GM12878 (cell line): ENCODE data around the gene CCDC34. TPM values are rescaled to one million over a fixed set of nuclear protein-coding genes. Genes with fewer than 3 reads are reported as not detected.

Source experiments
- ATAC-seq: fragments of 200-7000 bp; cut with Tn5 transposase; 3 replicates; pipeline ENCODE4 v1.9.1; 2020; ENCODE audit warnings: mild to moderate bottlenecking, moderate library complexity
- BruUV-seq: library from RNA; stranded (reverse); fragments of 400-500 nt; replicated peaks from 2 replicates; lab custom pipeline; 2021; lab: Mats Ljungman, UMichigan
- CTCF ChIA-PET: fragments of 300-600 bp; sonication (Branson Sonifier 250); formaldehyde crosslinking; extraction: SDS; loops from one replicate; lab custom pipeline; 2021; ENCODE audit warnings: inconsistent platforms; lab: Yijun Ruan, JAX
- POLR2A ChIA-PET: fragments of 350-600 bp; formaldehyde crosslinking; extraction: SDS; loops from one replicate; lab custom pipeline; 2021; ENCODE audit warnings: inconsistent platforms; lab: Charles Lee
- RAD21 ChIA-PET: fragments of 300-600 bp; sonication (Branson Sonifier 250); formaldehyde crosslinking; loops from one replicate; lab custom pipeline; 2023; ENCODE audit warnings: antibody characterized with exemption; ENCODE audit not compliant: unreplicated experiment; lab: Charles Lee
- SMC1A ChIA-PET: fragments of 300-600 bp; sonication (Branson Sonifier 250); formaldehyde crosslinking; loops from one replicate; lab custom pipeline; 2023; ENCODE audit not compliant: unreplicated experiment, uncharacterized antibody; lab: Charles Lee
- DNase-seq: peaks from one replicate; pipeline ENCODE4 v3.0.0-alpha.2; 2011; ENCODE audit warnings: low read depth, low spot score
- FAIRE-seq: peaks from 3 replicates; lab custom pipeline; 2011; peaks lifted over from hg19 to GRCh38; lab: Jason Lieb, UNC
- H2AFZ ChIP-seq: 2 replicates; pipeline ENCODE4 v1.6.0; 2011; ENCODE audit warnings: low read depth, low read length, control low read depth; ENCODE audit not compliant: control insufficient read depth
- H3K27ac ChIP-seq: 2 replicates; pipeline ENCODE4 v1.5.1; 2011; ENCODE audit warnings: control low read depth; ENCODE audit not compliant: control insufficient read depth, insufficient read depth
- H3K27me3 ChIP-seq, 2 experiments: replicated peaks in 1 of 2; 2 replicates each; pipeline versions ENCODE4 v1.6.0 to v1.6.1; 2011; ENCODE audit warnings: low read length in 1 of 2; ENCODE audit not compliant: control insufficient read depth in 2 of 2, insufficient read depth in 2 of 2
- H3K36me3 ChIP-seq, 2 experiments: 2 replicates each; pipeline ENCODE4 v1.5.1; 2011; ENCODE audit warnings: low read length in 1 of 2; ENCODE audit not compliant: control insufficient read depth in 2 of 2, insufficient read depth in 2 of 2
- H3K4me1 ChIP-seq: 2 replicates; pipeline ENCODE4 v1.6.1; 2011; ENCODE audit warnings: mild to moderate bottlenecking, low read length, moderate library complexity, mixed read lengths; ENCODE audit not compliant: control insufficient read depth, insufficient read depth
- H3K4me2 ChIP-seq: 2 replicates; pipeline ENCODE4 v1.6.0; 2011; ENCODE audit warnings: control low read depth; ENCODE audit not compliant: control insufficient read depth, insufficient read depth
- H3K4me3 ChIP-seq: fragments of 200-600 bp; sonication (generic); 2 replicates; pipeline ENCODE4 v1.5.1; 2016
- H3K79me2 ChIP-seq: 2 replicates; pipeline ENCODE4 v1.6.0; 2011; ENCODE audit warnings: low read length; ENCODE audit not compliant: control insufficient read depth, insufficient read depth
- H3K9ac ChIP-seq: 2 replicates; pipeline ENCODE4 v1.8.0; 2011; ENCODE audit warnings: low read length, control low read depth, mixed read lengths; ENCODE audit not compliant: control insufficient read depth, insufficient read depth
- H3K9me3 ChIP-seq: replicated peaks from 3 replicates; pipeline ENCODE4 v1.5.1; 2011; ENCODE audit warnings: mild to moderate bottlenecking, low read length; ENCODE audit not compliant: control insufficient read depth, insufficient read depth
- H4K20me1 ChIP-seq: 2 replicates; pipeline ENCODE4 v1.6.0; 2011; ENCODE audit not compliant: control insufficient read depth, insufficient read depth
- ASH2L ChIP-seq: fragments of 300-600, 200-600 bp; sonication (generic); IDR thresholded peaks from 2 replicates; pipeline ENCODE4 v1.6.1; 2017; ENCODE audit warnings: low read depth, mild to moderate bottlenecking, borderline replicate concordance
- ATF7 ChIP-seq: fragments of 450-650 bp; IDR thresholded peaks from 2 replicates; pipeline ENCODE4 v1.6.1; 2016; ENCODE audit warnings: low read depth, mild to moderate bottlenecking
- CBX3 ChIP-seq: fragments of 200-600 bp; sonication (generic); IDR thresholded peaks from 2 replicates; pipeline ENCODE4 v1.6.1; 2016; ENCODE audit warnings: low read depth, borderline replicate concordance
- FOXM1 ChIP-seq: IDR thresholded peaks from 2 replicates; pipeline ENCODE4 v1.6.1; 2012; ENCODE audit warnings: low read depth, mild to moderate bottlenecking, inconsistent platforms, low read length, moderate library complexity
- KDM1A ChIP-seq: fragments of 200-600 bp; sonication (generic); IDR thresholded peaks from 2 replicates; pipeline ENCODE4 v1.6.1; 2016; ENCODE audit warnings: borderline replicate concordance
- NBN ChIP-seq: fragments of 450-650 bp; IDR thresholded peaks from 2 replicates; pipeline ENCODE4 v1.6.1; 2016
- RAD21 ChIP-seq: IDR thresholded peaks from 2 replicates; pipeline ENCODE4 v1.6.1; 2011; ENCODE audit warnings: mild to moderate bottlenecking, low read depth, low read length, moderate library complexity; ENCODE audit not compliant: insufficient read depth
- SREBF1 ChIP-seq: IDR thresholded peaks from 2 replicates; pipeline ENCODE4 v1.6.1; 2012; ENCODE audit warnings: mild to moderate bottlenecking, low read length
- TBL1XR1 ChIP-seq: IDR thresholded peaks from 2 replicates; pipeline ENCODE4 v1.6.1; 2012; ENCODE audit warnings: low read depth, low read length, improper control_type of control experiment
- TCF12 ChIP-seq: IDR thresholded peaks from 2 replicates; pipeline ENCODE4 v1.6.1; 2011; ENCODE audit warnings: low read depth, mild to moderate bottlenecking, low read length
- ZBTB33 ChIP-seq: fragments of 450-650 bp; IDR thresholded peaks from 2 replicates; pipeline ENCODE4 v1.6.1; 2017; ENCODE audit warnings: mild to moderate bottlenecking
- WGBS: methylation state at CpG from one replicate; pipeline ENCODE4 v1.1.6; 2016; ENCODE audit warnings: low lambda C conversion rate; ENCODE audit not compliant: insufficient replicate concordance, insufficient coverage; ENCODE audit errors: missing lambda C conversion rate; 5-methylcytosine and 5-hydroxymethylcytosine counted together
- in situ Hi-C: fragments of 300-500 bp; cut with MboI; formaldehyde crosslinking; loops from 9 replicates; pipeline ENCODE4 v1.14.3; 2018; ENCODE audit warnings: mixed read lengths
- intact Hi-C: fragments of 100-400 bp; cut with micrococcal nuclease; formaldehyde crosslinking; loops from one replicate; pipeline ENCODE4 v1.14.2; 2022; ENCODE audit not compliant: unreplicated experiment
- polyA plus RNA-seq, 11 experiments: library from polyadenylated mRNA; depleted of rRNA in 4 of 11; unstranded in 6 of 11; stranded (reverse) in 5 of 11; fragments of >200 nt; fragmentation: Nextera tagmentation in 4 of 11; fragmentation: Illumina TruSeq in 1 of 11; extraction: Ambion mirVana in 4 of 11; extraction: Trizol in 1 of 11; gene quantifications; 1 replicate in 1 of 11; 2 replicates in 10 of 11; pipeline versions ENCODE4 v1.2.1 to v1.2.3, GENCODE V29; 2011 to 2016; ENCODE audit warnings: inconsistent platforms in 2 of 11, missing spikeins in 2 of 11, low read depth in 1 of 11
- total RNA-seq, 4 experiments: library from RNA; depleted of rRNA in 3 of 4; stranded (reverse); fragments of >200 nt in 3 of 4; fragmentation: Illumina TruSeq in 1 of 4; extraction: Trizol in 1 of 4; gene quantifications; 2 replicates each; pipeline versions ENCODE4 v1.2.1 to v1.2.3, GENCODE V29; 2013 to 2021
- TF ChIP-seq, protein P1 (sequence below): fragments of 450-650 bp; IDR thresholded peaks from 2 replicates; pipeline ENCODE4 v1.6.1; 2018; ENCODE audit warnings: mild to moderate bottlenecking, low read depth, moderate library complexity; ENCODE audit not compliant: partially characterized antibody
- TF ChIP-seq, protein P2 (sequence below): IDR thresholded peaks from 2 replicates; pipeline ENCODE4 v1.6.1; 2011; ENCODE audit warnings: borderline replicate concordance, low read depth, mild to moderate bottlenecking, moderate library complexity, mixed read lengths, low read length; ENCODE audit not compliant: insufficient read depth; ENCODE audit errors: extremely low read length
- TF ChIP-seq, protein P3 (sequence below): fragments of 450-650 bp; IDR thresholded peaks from 2 replicates; pipeline ENCODE4 v1.6.1; 2017; ENCODE audit warnings: borderline replicate concordance

The CCDC34 gene
- total and polyA plus RNA-seq, 10 of the 15 experiments (the other 5 are each of a cell fraction or from before 2014, with no cell fraction given): 6.2 to 39.1 (median 14.6) TPM

- Histone ChIP-seq H3K27ac (no peak overlapping the region), H3K36me3 (no peaks in the 10 kb centered on the region; a peak in 1 of 4 replicates), H3K9ac (no peak overlapping the region), H3K4me1 (no peaks in the 10 kb centered on the region), H2AFZ (no peak overlapping the region), H3K79me2 (no peaks in the 10 kb centered on the region), H3K4me2 (no peak overlapping the region), H4K20me1 (no peaks in the 10 kb centered on the region), H3K27me3 (no peaks in the 10 kb centered on the region), H3K9me3 (no peaks in the 10 kb centered on the region), H3K4me3 (no peak overlapping the region)
- FAIRE-seq: no peak
- no TSS peak for BruUV-seq
- in situ Hi-C loops: no loop called here
- no peak for ATAC-seq
- 98% methylated on average over 5 of the region's 5 CpGs for WGBS
- DNase-seq: no peak
- intact Hi-C loops: no loop called here
- ChIA-PET SMC1A (interaction anchor here (0.6 to 1.6 kb wide), 4 partner anchors 14 to 1085 kb away, joined by 3 read pairs; no protein-coding TSS in a partner anchor), RAD21 (no interaction called here), CTCF (interaction anchor here (1.4 to 1.8 kb wide), 3 partner anchors 9 to 164 kb away, joined by 3 to 4 read pairs (median 3); no protein-coding TSS in a partner anchor), POLR2A (interaction anchor here (0.6 kb wide), 1 partner anchor 1877 kb away, joined by 3 read pairs; no protein-coding TSS in a partner anchor)
- TF ChIP-seq RAD21 (no peak), TCF12 (no peak), NBN (no peak), FOXM1 (no peak), TBL1XR1 (no peak), ASH2L (no peak), ATF7 (no peak), KDM1A (no peak), ZBTB33 (no peak), SREBF1 (no peak), CBX3 (no peak)
- TF ChIP-seq, protein P1, sequence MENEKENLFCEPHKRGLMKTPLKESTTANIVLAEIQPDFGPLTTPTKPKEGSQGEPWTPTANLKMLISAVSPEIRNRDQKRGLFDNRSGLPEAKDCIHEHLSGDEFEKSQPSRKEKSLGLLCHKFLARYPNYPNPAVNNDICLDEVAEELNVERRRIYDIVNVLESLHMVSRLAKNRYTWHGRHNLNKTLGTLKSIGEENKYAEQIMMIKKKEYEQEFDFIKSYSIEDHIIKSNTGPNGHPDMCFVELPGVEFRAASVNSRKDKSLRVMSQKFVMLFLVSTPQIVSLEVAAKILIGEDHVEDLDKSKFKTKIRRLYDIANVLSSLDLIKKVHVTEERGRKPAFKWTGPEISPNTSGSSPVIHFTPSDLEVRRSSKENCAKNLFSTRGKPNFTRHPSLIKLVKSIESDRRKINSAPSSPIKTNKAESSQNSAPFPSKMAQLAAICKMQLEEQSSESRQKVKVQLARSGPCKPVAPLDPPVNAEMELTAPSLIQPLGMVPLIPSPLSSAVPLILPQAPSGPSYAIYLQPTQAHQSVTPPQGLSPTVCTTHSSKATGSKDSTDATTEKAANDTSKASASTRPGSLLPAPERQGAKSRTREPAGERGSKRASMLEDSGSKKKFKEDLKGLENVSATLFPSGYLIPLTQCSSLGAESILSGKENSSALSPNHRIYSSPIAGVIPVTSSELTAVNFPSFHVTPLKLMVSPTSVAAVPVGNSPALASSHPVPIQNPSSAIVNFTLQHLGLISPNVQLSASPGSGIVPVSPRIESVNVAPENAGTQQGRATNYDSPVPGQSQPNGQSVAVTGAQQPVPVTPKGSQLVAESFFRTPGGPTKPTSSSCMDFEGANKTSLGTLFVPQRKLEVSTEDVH: no peak
- TF ChIP-seq, protein P2, sequence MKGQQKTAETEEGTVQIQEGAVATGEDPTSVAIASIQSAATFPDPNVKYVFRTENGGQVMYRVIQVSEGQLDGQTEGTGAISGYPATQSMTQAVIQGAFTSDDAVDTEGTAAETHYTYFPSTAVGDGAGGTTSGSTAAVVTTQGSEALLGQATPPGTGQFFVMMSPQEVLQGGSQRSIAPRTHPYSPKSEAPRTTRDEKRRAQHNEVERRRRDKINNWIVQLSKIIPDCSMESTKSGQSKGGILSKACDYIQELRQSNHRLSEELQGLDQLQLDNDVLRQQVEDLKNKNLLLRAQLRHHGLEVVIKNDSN: no peak
- TF ChIP-seq, protein P3, sequence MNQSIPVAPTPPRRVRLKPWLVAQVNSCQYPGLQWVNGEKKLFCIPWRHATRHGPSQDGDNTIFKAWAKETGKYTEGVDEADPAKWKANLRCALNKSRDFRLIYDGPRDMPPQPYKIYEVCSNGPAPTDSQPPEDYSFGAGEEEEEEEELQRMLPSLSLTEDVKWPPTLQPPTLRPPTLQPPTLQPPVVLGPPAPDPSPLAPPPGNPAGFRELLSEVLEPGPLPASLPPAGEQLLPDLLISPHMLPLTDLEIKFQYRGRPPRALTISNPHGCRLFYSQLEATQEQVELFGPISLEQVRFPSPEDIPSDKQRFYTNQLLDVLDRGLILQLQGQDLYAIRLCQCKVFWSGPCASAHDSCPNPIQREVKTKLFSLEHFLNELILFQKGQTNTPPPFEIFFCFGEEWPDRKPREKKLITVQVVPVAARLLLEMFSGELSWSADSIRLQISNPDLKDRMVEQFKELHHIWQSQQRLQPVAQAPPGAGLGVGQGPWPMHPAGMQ: no peak
Measured at GRCh38 chr11:27347359-27348339, 15.4 kb downstream of the CCDC34 start.
